Measurements from ENCODE around the gene CLTC.

- no peak for TF ChIP-seq CTCF (IDR thresholded peaks at IDR 0.05)
- TF ChIP-seq EZH2 (IDR thresholded peaks at IDR 0.05) = no peak
- TF ChIP-seq EZH2phosphoT487 (IDR thresholded peaks at IDR 0.05) = no peak
Observed at GRCh38 chr17:59607061-59607460, 12.6 kb upstream of the CLTC start.

Data from neural progenitor cell (in vitro differentiated cells).